GF-D8 (cell line): ENCODE results near the gene EVC.
"Not testable (repeated sequence)": the region's sequence is repeated elsewhere in the genome, so short reads cannot be mapped to it uniquely, and the experiment has no call there.

Source experiments
- DNase-seq: peaks from one replicate; lab custom pipeline; 2025; lab: John Stamatoyannopoulos, UW

Gene EVC

DNA sequence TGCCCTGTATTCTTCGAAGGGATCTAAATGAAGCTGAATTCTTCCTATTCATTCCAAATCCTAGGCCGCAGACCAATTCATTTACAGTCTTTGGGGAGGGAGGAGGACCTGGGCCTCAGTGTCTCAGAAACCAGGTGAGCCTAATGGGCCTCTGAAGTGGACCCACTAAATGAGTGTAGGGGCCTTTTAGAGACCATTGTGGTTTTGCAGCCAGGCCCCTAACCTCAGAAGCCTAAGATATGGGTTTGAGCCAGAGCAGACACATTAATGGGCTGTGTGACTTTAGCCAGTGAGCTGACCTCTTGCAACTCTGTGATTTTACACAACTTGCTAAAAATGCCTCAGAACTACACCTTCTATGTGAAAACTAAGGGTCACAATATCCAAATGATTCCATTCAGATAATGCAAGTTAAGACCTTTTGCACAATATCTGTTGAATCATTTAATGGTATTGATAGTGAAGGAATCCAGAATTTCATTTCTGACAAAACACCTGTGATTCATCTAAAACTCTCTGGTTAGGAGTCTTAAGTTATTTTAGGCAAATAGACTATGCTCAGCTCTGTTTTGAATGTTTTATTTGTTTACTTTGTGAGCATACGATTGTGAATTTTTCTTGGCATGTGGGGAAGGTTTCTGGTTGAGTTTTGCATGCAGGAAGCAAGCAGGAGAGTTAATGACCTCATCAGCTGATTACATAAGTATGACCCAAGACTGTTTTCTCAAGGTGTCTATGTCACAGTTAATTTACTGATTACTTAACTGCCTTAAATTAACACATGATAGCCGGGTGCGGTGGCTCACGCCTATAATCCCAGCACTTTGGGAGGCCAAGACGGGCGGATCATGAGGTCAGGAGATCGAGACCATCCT, 75.0 kb downstream of the EVC start:
- DNase-seq = no peak

DNA sequence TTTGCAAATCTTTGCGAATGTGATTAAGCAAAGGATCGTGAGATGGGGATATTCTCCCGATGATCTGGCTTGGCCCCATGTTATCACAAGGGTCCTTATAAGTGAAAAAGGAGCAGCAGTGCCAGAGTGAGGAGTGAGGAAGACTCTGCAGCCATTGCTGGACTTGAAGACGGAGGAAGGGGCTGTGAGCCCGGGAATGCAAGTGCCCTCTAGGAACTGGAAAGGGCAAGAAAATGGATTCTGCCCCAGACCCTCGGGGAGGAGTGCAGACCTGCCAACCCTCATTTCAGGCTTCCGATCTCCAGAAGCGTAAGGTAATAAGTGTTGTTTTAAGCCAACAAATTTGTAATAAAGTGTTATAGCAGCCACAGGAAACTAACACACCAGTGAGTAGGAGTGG, 76.3 kb downstream of the EVC start:
- no peak for DNase-seq

DNA sequence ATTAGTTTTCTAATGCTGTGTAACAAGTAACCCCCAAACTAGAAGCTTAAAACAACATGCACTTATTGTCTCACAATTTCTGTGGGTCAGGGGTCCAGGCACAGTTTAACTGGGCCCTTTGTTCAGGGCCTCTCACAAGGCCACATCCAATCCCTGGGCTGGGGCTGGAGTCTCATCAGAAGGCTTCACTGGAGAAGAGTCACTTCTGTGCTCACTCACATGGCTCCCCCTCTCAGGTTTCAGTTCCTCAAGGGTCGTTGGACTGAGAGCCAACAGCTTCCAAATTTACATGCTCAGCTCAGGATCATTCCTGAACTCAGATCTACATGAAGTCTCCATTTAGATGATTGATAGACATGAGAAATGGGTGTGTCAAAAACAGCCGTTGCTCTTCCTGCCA, 77.1 kb downstream of the EVC start:
- no peak for DNase-seq

- DNase-seq = no peak
These were observed 78.1 kb downstream of the EVC start for GRCh38 chr4:5789141-5789540.

GRCh38 chr4:5790546-5790857, 79.5 kb downstream of the EVC start:
- DNase-seq = no peak

DNA sequence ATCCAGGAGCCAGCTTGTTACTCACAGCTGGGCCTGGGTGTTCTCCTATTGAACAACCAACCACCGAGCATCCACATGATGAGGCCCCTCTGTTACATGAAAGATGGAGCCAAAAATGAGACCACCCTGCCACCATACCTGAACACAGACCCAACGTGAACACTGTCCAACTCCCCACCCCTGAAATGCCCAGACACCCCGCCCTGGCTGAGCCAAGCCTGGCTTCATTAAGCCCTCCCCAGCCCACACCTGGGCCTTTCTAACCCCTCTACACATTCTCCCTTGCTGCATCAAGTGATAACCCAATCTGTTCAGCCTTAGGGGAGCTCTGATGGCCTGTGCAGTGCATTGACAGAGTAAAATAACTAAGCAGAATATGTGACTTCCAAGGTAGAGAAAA, 80.7 kb downstream of the EVC start:
- DNase-seq = no peak

DNA sequence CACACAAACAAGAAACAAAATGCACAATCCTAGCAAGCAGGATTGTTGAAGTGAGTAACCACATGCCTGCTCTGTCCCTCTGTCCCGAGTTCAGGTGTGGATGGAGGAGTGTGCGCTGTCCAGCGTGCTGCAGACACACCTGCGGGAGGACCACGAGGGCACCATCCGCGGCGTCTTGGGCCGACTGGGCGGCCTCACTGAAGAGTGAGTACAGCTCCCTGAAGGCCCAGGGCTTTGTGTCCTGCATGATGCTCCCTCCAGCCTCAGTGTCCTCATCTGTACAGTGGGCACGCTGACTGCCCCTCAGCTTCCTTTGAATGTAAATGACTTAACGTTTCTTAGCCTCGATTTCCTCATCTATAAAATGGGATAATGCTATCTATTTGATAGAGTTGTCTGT, 82.5 kb downstream of the EVC start:
- no peak for DNase-seq

DNA sequence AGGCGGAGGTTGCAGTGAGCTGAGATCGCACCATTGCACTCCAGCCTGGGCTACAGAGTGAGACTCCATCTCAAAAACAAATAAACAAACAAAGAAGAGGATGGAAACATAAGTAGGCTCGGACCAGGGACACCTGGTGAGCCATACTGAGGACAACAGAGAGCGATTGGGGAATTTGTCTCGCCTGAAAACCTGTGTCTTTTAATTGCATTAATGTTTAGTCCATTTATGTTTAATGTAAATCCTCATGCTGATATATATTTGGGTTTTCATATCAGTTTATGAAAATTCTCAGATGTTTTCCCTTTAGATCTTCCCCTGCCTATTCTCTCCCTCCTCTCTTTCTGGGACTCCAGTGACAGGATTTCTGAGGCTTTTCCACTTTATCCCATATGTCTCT, 84.6 kb downstream of the EVC start:
- DNase-seq = no peak

DNA sequence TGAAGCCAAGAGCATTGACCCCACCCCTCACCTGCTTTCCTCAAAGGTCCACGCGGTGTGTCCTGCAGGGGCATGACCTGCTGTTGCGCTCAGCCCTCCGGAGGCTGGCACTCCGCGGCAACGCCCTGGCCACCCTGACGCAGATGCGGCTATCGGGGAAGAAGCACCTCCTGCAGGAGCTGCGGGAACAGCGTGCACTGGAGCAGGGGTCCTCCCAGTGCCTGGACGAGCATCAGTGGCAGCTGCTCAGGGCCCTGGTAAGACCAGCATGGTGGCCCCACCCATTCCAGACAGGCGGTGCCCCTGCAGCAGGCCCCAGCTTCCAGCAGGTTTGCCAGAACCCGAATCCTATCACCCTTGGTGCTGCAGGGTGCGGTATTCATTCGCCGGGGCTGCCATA, 86.0 kb downstream of the EVC start:
- DNase-seq = no peak

DNA sequence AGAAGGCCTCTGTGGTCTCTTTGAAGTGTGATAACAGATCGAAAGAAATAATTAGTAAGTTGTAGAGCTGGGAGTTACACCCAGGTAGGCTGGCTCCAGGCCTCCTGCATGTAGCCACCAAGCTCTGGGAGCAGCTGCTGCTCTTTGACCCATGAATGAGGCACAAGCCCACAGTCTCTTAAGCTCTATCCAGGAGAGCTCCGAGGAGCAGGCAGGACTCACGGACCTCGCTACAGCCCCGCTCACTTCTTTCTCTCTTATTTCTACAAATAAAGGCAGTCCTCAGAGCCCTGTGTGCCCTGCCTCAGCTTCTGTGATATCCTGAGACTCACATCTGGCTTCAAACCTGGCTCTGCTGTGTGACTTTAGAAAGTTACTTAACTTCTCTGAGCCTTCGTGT, 86.9 kb downstream of the EVC start:
- DNase-seq = no peak

- DNase-seq = no peak
These were observed 87.5 kb downstream of the EVC start for GRCh38 chr4:5798462-5798861.

DNA sequence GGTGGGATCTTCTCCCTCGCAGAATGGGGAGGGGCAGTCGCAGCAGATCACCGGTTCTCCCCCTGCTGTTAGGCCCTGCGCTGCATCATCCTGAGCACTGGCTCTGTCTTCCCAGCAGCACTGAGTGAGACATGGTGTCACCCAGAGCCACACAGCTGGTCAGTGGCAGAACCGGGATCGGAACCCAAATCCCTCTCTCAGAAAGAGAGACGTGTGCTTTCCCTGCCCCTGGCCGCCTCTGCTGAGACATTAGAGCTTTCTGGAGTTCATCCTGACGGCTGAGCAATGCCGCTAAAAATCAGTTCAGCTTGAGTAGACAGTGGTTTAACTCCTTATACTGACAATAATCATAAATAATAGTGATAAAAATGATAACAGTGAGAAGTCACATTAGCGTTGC, 87.9 kb downstream of the EVC start:
- no peak for DNase-seq

DNA sequence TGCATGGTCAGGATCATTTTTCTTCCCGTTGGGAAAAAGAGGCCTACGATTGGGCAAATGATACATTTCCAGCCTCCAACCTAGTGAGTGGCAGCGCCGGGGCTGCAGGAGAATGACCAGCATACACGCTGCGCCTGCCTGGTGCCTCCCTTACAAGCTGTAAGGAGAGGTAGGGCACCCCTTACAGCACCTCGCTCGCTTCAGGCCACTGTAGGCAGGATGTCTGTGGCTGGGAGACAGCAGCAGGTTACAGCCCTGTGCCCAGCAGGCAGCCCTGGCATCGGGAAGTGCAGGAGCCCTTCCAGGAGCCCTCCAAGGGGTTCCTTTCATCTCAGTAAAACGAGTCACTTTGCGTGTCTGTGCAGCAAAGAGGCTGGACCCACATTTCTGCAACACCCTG, 88.4 kb downstream of the EVC start:
- DNase-seq = no peak

DNA sequence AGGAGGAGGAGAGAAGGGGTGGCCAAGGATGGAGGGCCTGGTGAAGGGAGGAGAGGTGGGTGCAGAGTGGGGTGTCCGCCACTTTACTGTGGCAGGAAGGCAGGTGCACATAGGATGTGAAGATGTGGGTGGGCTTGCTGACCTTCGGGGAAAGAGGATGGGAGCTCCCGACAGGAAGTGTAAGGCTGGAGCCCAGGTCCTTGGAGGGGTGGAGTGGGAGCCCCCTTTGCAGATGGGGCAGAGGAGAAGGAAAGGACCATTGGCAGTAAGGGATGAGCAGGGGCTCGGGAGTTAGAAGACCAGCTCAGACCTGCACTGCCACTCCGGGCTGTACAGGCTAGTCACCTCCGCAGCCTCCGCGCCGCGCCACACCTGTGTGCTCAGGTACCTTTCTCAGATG, 89.5 kb downstream of the EVC start:
- DNase-seq = no peak

DNA sequence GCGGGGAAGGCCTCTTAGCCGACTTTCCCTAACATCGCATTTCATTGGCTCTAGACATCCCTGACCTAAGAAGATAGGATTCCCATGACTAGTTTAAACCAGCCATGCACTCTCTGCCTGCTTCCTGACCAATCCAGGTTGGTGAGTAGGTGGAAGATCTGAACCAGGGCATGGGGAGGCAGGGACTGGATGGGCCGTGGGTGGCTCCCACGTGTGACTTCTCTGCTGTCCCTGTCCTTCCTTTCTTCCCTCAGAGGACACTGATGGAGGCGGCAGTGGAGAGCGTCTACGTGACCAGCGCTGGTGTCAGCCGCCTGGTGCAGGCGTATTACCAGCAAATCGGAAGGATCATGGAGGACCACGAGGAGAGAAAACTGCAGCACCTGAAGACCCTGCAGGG, 90.7 kb downstream of the EVC start:
- DNase-seq = no peak

DNA sequence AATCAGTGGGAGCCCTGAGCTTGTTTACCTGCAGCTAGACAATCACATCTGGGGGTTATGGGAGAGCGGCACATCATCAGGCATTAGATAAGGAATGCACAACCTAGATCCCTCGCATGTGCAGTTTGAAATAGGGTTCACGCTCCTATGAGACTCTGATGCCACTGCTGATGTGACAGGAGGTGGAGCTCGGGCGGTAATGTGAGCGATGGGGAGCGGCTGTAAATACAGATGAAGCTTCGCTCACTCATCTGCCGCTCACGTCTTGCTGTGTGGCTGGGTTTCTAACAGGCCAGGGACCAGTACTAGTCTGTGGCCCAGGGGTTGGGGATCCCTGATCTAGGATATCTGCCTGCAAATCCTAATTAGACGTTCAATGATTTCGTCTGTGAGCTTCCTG, 91.6 kb downstream of the EVC start:
- no peak for DNase-seq

DNA sequence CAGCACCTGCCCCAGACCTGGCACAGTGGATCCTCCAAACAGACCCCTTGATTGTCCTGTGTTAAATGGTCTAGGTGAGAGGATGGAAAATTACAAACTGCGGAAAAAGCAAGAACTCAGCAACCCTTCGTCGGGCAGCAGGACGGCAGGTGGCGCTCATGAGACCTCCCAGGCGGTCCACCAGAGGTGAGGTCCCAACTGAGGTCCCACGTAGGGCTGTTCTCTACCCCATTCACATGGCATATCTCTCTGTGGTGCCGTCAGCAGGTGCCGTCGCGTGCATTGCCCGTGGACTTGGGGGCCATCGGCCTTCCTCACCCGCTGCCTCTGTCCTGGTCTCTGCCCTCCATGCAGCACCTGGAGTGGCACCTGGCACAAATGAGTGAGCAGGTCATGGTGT, 93.7 kb downstream of the EVC start:
- DNase-seq = no peak

- DNase-seq = no peak
These were observed 94.3 kb downstream of the EVC start for GRCh38 chr4:5805270-5805669.

DNA sequence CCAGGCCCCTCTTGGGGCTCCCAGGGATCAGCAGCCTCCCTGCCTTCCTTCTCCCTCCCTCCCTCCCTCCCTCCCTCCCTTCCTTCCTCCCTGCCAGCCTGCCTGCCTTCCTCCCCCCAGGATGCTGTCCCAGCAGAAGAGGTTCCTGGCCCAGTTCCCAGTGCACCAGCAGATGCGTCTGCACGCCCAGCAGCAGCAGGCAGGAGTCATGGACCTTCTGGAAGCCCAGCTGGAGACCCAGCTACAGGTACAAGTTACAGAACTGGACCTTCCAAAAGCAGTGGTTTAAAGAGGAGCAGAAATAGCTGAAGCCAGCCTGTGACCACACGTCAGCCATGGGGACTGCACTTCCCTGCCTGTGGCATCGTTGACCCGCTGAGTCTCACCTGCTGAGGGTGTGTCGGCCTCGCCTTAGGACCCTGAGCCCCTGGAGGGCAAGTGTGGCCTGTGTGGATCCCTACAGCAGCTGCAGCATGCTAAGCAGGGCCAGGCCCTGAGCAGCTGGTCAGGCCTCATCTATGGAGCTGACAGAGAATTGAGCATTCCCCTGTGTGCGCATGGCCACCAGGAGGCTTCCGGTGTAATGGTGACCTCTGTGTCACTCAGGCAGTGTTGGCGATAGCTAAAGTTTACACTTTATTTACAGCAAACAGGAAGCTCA, 97.2 kb downstream of the EVC start:
- DNase-seq = no peak

GRCh38 chr4:5809216-5809776, 98.3 kb downstream of the EVC start:
- DNase-seq = no peak

DNA sequence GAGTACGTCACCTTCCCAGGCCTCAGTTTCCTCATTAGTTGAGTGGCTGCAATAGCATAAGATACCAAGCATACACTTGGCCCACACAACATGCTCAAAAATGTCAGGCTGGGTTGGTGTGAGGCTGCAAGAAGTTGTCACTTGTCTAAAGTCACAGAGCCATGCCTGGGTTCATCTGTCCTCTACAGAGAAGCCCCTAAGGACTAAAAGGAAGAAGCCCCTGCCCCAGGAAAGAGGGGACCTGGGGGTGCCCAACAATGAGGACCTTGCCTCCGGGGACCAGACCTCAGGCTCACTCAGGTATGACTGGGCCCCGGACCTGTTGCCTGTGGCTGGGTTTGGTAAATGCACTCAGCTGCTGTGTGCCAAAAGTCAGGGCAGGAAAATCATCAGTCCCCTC, 99.2 kb downstream of the EVC start:
- no peak for DNase-seq

- no peak for DNase-seq
These were observed 99.9 kb downstream of the EVC start for GRCh38 chr4:5810770-5811430.

DNA sequence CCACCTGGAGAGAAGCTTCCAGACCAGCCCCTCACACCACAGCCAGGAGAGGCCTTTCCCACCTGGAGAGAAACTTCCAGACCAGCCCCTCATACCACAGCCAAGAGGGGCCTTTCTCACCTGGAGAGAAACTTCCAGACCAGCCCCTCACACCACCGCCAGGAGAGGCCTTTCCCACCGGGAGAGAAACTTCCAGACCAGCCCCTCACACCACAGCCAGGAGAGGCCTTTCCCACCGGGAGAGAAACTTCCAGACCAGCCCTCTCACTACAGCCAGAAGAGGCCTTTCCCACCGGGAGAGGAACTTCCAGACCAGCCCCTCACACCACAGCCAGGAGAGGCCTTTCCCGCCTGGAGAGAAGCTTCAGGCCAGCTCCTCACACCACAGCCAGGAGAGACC, 101.1 kb downstream of the EVC start:
- DNase-seq = not testable (repeated sequence)
